HG03342 (cell line): ENCODE data around the gene CHAF1A.

Experiments used
- ATAC-seq: cut with Tn5 transposase; IDR thresholded peaks from one replicate; pipeline ENCODE4 v1.9.1; 2021; ENCODE audit warnings: mild to moderate bottlenecking, moderate library complexity; ENCODE audit not compliant: unreplicated experiment

Gene CHAF1A

GRCh38 chr19:4378886-4379285, 23.6 kb upstream of the CHAF1A start:
- no peak for ATAC-seq

- ATAC-seq: no peak
Observed at GRCh38 chr19:4379383-4380253, 22.8 kb upstream of the CHAF1A start.

GRCh38 chr19:4380254-4380727, 22.1 kb upstream of the CHAF1A start:
- no peak for ATAC-seq

GRCh38 chr19:4385291-4386040, 17.0 kb upstream of the CHAF1A start:
- no peak for ATAC-seq

- no peak for ATAC-seq
Observed at GRCh38 chr19:4386041-4386782, 16.2 kb upstream of the CHAF1A start.

- ATAC-seq: no peak
Observed at GRCh38 chr19:4388337-4389063, 13.9 kb upstream of the CHAF1A start.

- no peak for ATAC-seq
Observed at GRCh38 chr19:4389064-4389375, 13.4 kb upstream of the CHAF1A start.

GRCh38 chr19:4389511-4390016, 12.9 kb upstream of the CHAF1A start:
- no peak for ATAC-seq

- no peak for ATAC-seq
Observed at GRCh38 chr19:4390017-4390566, 12.3 kb upstream of the CHAF1A start.

- ATAC-seq: no peak
Observed at GRCh38 chr19:4390567-4391305, 11.7 kb upstream of the CHAF1A start.

GRCh38 chr19:4391306-4391693, 11.1 kb upstream of the CHAF1A start:
- no peak for ATAC-seq

- no peak for ATAC-seq
Observed at GRCh38 chr19:4391701-4392483, 10.5 kb upstream of the CHAF1A start.

GRCh38 chr19:4393947-4394590, 8.4 kb upstream of the CHAF1A start:
- ATAC-seq: no peak

GRCh38 chr19:4396949-4397783, 5.3 kb upstream of the CHAF1A start:
- no peak for ATAC-seq

GRCh38 chr19:4399812-4400134, 2.7 kb upstream of the CHAF1A start:
- ATAC-seq: no peak

GRCh38 chr19:4400135-4400936, 2.1 kb upstream of the CHAF1A start, which contains the start of gene SH3GL1:
Gene SH3GL1, minus strand, starts transcription at chr19:4400547. Its CDS starts 179 bp downstream, at chr19:4400368.
- ATAC-seq: peak; percentile 51

GRCh38 chr19:4401769-4402170, 670 bp upstream of the CHAF1A start:
- no peak for ATAC-seq
